NCI-H2029 treated with DMSO at 0.1 percent for 48 hours (cell line): Measurements from ENCODE around the gene SDHA.

Source experiments
- DNase-seq: peaks from one replicate; lab custom pipeline; 2025; lab: John Stamatoyannopoulos, UW

Gene SDHA

DNA sequence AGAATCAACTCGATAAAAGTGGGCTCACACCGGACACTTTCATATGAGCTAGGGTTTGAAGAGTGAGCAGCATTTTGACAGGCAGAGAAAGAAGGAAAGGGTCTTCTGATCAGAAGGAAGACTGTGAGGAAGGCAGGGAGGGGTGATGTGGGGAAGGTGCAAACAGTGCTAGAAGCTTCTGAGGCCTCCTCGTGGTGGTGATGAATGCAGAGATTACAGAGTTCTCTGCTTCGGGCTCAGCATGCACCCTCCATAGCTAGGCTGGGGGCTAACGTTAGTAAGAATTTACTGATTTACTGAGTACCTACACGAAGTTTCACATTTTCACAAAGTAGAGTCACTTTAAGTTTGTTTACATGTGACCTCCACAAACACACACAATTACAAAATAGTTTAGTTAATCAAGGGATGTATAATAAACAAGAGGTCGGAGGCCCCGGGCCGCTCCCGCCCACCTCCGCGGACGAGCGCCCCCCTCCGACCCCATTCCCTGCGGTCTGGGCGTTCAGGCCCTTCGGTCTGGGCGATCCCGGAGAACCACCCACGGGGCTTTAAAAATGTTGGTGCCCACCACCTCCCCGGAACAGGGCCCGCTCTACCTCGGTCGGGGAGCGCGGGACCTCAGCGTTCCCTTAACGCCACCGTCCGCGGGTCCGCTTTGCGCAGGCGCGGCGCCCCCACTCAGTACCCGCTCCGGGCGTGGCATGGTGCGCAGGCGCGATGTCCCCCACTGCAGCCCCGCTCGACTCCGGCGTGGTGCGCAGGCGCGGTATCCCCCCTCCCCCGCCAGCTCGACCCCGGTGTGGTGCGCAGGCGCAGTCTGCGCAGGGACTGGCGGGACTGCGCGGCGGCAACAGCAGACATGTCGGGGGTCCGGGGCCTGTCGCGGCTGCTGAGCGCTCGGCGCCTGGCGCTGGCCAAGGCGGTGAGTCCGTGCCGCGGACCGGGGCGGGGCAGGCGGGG lies at the start of gene SDHA, which contains the start of gene CCDC127:
SDHA (plus strand) TSS at position 827 of the 963 bp plus-strand sequence; CDS start at position 863, 36 bp downstream.
CCDC127 (minus strand) TSS at position 660 of the 963 bp plus-strand sequence. CDS start 1,304 bp downstream, outside the sequence.
- DNase-seq = peak; percentile 67

DNA sequence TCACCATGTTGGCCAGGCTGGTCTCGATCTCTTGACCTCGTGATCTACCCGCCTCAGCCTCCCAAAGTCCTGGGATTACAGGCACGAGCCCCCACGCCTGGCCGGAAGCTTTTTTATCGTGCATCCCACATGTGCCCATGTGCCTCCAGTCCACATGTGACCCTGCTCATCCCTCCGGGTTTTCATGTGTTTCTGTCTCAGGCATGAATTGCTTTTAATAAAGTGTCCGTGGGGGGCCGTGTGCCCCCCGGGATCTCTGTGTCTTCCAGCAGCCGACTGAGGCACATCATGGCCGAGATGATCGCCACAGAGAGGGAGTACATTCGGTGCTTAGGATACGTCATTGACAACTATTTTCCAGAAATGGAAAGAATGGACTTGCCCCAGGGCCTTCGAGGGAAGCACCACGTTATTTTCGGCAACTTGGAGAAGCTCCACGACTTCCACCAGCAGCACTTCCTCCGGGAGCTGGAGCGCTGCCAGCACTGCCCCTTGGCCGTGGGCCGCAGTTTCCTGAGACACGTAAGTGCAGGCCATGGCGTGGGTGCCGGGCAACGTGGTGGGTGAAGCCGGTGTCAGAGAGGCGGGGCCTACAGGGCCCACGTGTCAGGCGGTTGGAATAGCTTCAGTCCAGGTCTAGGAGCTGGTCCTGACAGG lies 48.9 kb upstream of the SDHA start:
- no peak for DNase-seq

DNA sequence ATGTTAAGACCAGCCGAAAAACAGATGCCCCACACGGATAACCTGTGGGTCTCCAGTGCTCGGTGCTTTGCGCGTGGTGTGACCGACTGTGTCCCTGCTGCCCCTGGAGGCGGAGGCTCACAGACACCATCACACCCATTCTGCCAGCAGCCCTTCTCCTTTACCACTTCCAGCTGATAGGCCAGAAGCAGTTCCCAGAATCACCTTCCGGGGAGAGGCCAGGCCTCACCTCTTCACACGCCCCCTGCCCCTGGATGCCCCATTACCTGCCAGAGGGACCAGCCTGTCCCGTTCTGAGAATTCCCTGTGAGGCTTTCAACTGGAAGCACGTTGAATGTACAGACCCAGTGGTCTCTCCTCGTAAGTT lies 48.4 kb upstream of the SDHA start:
- DNase-seq = no peak

DNA sequence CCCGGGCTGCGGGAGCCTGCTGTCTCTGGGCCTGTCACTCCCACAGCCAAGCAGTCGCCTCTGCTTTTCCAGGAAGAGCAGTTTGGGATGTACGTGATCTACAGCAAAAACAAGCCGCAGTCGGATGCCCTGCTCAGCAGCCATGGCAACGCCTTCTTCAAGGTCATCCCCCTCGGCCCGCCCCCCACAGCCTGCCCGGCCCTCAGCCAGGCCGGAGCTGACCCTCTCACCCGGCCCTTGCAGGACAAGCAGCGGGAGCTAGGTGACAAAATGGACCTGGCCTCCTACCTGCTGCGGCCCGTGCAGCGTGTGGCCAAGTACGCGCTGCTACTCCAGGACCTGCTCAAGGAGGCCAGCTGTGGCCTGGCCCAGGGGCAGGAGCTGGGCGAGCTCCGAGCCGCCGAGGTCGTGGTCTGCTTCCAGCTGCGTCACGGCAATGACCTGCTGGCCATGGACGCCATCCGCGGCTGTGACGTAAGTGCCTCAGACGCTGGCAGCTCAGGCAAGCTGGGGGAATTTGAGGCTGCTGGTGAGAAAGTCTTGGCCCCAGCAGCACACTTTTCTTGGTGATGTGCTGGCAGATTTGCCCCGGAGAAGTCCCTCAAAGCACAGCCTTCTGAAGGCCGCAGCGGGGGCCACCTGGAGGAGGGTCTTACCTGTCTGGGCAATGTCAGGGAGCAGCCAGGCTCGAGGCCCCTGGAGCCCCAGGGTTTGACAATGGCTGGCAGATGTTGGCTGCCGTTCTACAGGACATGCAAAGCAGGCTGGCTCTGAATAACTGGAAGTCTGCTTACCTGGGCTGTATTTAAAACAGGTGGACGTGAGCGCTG lies 46.9 kb upstream of the SDHA start:
- no peak for DNase-seq

DNA sequence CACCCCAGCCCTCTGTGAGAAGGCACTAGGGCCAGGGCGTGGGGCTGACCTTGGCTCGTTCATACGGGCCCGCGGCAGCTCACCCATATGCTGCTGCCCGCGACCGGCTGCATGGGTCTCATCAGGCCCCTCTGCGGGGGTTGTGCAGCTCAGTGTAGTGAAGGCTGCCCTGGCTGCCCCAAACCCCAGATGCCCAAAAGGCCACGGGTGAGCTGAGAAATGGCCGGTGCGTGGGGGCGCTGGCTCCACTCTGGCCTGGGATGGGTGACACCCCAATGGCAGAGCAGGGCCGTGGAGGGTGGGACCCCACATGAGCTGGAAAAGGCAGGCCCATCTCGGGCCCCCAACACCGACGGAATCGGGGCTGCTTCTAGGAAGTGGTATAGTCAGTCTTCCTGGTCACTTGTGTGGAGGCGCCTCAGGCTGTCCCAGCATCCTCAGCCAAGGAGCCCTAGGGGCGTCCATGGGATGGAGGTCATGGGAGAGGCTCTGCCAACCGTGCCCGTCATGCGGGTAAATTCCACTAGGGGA lies 46.3 kb upstream of the SDHA start:
- DNase-seq = no peak

DNA sequence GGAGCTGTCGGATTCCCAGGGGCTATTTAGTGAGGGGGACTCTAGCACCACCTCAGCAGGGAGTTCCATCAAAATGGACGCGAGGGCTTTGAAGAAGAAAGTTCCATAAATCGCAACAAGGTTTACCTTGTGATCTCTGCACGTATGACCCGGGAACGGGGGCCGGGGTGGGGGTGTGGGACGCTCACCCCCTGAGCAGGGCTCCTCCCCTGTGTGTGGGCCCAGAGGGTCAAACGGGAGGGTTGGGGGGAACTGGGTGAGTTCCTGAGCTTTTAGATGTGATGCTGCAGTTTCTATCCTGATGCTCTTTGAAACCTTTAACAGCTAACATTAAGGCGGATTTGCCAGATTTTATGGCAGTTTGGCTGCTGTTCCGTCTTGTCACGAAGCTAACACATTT lies 45.7 kb upstream of the SDHA start:
- DNase-seq = no peak

DNA sequence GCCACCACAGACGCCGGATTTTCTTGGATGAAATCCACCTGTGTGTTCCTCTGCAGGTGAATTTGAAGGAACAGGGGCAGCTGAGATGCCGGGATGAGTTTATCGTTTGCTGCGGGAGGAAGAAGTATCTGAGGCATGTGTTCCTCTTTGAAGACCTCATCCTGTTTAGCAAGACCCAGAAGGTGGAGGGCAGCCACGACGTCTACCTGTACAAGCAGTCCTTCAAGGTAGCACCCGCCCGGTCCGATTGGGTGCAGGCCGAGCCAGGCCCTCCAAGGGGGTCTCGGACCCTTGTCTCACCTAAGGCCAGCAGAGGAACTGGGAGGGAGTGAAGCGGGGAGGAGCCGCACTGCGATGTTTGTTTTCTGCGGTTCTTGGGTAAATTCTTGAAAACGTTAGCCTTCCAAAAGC lies 45.3 kb upstream of the SDHA start:
- no peak for DNase-seq

DNA sequence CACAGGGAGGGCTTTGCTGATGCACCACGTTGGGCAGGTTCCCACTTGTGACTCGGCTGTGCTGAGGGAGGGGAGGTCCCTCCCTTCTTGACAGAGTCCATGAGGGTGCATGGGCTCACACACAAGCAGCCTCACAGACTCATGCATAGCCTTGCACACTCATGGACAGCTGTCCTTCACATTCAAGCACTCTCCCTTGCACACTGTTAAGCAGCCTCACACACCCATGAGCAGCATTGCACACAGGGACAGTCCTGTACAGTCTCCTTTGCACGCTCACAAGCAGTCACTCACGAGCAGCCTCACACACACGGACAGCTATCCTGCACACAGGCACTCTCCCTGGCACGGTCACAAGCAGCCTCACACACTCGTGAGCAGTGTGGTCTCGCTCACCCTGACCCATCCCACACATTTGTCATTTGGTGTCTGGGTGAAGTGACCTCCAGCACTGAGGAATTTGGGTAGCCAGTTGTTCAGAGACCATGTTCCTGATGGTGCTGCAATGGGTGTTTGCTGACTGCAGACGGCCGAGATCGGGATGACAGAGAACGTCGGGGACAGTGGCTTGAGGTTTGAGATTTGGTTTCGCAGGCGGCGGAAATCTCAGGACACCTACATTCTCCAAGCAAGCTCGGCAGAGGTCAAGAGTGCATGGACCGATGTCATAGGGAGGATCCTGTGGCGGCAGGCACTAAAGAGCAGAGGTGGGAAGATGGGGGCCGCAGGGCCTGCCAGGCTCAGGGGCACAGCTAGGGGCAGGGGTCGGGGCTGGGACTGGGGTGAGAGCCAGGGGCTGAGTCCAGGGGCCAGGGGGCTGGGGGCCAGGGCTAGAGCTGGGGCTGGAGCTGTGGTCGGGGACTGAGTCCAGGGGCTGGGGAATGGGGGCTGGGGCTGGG lies 44.5 kb upstream of the SDHA start:
- DNase-seq = no peak

DNA sequence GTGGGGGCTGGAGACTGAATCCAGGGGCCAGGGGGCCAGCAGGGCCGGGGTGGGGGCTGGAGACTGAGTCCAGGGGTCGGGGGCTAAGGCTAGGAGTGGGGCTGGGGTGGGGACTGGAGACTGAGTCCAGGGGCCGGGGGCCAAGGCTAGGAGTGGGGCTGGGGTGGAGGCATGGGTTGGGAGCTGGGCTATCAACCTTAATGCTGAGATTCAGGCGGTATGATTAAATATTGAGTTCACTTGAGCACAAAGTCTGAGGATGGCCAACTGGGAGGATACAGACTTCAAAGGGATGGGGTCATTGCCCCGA lies 43.9 kb upstream of the SDHA start:
- DNase-seq = no peak

DNA sequence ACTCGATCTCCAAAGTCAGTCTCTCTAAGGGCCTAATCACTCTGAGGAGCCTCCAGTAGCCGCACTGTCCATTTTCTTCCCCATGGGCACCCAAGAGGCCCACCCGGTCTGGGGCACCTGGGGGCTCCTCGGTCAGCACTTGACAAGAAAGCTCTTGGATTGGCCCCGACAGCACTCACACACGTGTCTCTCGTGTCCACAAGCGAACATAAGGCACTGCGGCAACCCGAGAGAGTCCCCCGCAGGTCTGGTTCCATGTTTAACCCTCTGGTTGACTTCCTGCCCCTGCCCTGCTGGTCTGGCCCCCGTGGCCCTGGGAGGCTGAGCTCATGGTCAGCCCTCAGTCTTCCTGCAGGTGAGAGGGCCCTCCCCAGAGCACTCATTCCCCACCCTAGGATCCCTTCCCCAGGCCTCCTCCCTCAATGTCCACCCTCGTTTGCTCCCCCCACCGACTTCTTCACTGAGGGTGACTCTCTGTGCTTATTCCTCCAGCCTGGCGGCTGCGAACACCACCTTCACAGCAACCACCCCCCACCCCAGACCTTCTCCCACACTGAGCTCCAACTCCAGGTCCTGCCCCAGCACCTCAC lies 43.1 kb upstream of the SDHA start:
- no peak for DNase-seq

DNA sequence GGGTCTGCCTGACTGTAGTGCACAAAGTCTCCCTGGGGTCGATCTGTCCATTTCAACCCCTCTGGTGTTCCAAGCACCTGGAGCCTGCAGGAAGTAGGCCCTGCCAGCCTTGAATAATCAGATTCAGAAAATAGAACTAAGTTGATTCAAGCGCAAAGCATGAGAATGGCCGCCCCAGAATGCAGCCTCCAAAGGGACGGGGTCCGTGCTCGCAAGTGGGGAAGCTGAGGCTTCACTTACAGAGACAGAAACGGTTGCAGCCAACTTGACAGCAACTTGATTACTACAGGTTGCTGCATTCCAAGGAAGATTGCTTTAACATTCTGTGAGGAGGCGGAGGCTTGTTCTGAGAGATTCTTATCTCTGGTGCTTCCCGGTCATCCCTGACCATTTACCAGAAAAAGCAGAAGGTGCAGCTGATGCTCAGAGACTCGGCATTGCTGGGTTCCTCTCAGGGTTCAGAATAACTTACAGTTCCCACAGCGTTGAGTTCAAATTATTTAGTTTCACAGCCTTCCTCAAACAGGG lies 41.8 kb upstream of the SDHA start:
- DNase-seq = no peak

DNA sequence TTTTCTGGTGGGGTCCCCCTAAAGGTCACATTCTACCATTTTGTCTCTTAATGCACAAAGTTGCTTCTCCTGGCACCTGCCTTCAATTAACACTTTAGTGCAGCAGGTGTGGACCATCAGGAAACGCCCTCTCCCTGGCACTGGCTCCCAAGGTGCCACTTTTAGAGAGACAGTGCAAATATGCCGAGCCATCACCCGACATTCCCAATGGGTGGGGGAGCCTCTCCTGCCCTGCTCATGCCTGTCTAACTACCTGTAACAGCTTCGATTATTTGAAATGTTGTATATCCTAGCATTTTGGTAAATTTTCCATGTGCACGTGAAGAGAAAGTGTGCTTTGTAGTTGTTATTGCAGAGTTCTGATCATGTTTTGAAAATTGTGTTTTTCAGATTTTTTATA lies 40.0 kb upstream of the SDHA start:
- DNase-seq = no peak

DNA sequence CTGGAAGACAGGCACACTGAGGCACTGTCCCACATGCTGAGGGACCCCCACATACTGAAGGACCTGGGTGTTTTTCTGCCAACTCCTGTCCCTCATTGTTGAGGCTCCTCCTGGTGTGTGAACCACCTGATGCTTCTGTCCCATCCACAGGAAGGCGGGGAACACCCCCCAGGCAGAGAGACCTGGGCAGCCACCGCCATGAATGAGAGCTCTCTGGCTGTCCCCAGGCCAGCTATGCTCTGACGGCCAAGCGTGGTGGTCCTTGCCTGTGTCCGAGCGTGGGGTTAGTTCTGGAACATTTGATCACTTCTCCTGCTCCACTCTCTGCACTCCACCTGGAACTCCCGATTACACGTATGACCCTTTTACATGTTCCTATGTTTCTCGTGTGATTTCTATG lies 38.7 kb upstream of the SDHA start:
- DNase-seq = no peak

DNA sequence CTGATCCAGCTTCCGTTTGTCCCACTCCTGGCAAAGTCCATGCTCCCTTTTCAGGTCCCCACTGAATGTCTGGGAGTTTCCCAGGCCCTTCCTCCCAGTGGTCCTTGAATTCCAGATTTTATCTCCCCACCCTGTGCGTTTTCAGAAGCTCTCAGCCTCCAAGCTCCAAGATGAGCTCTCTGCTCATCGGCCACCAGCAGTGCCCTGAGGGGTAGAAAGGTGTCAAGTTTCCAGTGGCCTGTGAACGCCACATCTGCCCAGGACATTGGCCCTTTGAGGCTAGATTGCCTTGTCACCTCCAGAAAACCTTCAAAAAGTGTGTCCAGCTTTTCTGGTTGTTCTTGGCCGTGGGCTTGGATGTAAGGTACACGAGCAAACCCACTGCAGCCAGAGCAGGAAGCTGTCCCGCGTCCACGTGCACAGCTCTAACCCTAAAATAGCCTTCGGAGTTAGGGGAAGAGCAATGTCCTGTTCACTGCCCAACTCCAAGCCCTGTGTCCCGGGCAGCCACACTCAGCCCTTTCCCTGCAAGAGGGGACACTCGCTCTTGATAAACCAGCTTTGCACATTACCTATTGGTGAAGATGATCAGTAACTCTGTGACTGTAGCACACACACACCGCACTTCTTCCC lies 37.7 kb upstream of the SDHA start:
- DNase-seq = no peak

DNA sequence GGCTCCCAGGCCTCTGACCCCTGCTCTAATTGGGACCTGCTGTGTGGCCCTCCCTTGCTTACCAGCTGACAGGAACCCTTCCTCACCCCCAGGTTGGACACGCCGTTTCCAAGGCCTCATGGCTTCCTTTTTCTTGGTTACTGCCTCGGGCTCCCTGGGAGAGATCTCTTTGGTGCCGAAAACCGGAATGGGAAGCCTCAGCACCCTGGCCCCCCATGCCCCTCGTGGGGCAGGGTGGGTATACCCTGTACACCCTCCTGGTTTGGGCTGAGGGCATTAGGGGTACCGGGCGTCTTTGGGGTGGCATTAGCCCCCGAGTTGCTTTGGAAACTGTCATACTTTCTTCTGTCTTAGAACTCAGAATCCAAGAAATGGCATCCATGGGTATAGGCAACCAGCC lies 37.0 kb upstream of the SDHA start:
- no peak for DNase-seq

DNA sequence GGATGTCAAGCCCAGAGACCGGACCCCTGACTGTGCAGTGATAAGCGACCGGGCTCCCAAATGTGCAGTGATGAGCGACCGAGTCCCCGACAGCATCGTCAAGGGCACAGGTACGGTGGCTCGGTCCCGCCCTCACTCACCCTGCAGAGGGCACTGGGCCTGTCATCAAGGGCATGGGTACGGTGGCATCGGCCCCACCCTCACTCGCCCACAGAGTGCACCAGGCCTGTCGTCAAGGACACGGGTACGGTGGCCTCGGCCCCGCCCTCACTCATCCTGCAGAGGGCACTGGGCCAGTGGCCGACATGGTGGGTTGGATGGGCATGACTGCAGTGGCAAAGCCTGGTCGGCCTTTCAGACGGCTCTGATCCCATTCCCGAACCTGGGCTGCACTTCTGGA lies 36.6 kb upstream of the SDHA start:
- DNase-seq = no peak

DNA sequence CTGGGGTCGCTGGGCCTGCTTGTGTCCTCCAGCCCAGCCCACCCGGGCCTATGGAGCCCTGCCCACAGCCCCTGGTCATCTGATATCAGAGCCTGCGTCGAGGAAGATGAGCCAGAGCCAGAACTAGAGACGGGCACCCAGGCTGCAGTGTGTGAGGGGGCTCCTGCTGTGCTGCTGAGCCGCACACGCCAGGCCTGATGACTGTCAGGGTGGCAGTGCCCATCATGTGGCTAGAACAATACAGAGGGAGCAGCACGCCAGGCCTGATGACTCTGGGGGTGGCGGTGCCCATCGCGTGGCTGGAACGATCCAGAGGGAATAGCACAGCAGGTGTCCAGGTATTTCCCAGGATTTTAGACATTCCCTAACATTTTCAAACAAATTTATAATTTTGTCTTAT lies 36.0 kb upstream of the SDHA start:
- no peak for DNase-seq

DNA sequence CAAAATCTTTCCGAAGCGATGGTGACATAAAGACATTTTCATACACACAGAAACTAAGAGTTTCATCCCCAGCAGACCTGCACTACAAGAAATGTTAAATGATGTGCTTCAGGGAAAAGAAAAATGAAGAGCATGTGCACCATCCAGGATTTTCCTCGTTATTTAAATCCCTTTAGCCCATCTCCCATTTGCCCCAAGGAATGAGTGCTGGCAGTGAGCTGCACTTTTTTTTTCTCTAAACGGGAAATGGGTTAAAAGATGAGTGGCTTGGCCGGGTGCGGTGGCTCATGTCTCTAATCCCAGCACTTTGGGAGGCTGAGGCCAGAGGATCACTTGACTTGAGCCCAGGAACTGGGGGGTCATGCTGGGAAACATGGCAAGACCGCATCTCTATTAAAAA lies 33.6 kb upstream of the SDHA start:
- DNase-seq = no peak

DNA sequence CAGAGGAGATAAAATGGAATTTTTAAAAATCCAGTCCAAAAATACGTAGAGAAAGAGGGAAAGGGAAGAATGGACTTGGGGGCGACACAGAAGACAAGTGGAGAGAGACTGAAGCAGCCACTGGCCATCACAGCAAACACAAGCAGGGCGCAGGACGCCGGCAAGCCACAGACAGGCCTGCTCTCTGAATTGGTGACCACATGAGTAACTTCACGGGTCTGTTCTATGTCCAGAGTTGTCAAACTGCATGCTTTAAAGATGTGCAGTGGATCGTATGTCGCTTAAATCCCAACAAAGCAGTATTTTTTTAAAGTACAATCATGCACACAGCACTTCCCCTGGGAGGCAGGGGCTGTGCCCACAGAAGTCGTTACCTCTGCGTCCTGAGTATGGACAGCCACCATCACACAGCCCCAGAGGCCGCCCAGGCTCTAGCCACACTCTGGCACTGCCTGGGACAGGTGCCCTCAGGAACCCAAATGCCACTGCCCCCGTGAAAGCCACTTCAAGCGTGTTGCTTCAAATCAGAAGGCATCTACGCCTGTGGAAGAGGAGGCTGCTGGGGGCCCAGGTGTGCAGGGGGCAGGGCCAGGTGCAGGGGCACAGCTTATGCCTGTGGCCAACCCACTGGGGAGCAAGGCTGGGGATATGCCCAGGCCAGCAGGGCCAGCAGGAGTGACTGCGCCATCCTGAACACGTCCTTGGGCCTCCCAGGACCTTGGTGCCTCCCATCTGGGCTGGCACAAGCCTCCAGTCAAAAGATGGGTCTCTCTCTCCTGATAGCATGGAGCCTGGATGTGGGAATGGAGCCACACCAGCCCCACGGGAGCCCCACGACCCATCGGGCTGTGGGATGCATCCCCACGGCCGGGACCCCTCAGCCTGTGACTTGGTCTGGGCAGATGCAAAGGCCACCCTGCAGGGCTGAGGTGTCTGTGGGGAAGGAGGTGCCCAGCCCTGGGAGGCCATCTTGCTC lies 32.7 kb upstream of the SDHA start:
- no peak for DNase-seq
